ENCODE data around the gene UQCC5. TPM values are rescaled to one million over a fixed set of nuclear protein-coding genes. Genes with fewer than 3 reads are reported as not detected.

The UQCC5 gene
- polyA plus RNA-seq, 1 of the 3 experiments (the other 2 are of a cell fraction), result 124 TPM

- Histone ChIP-seq H3K4me3 (ENCODE audit: low read depth in 2 of 2, low read length in 1 of 2) (no peak overlapping the region), H3K9me2 (no peaks in the 10 kb centered on the region), H3F3A (replicated peaks; ENCODE audit: insufficient read depth) (no peaks in the 10 kb centered on the region), H3K27me3 (ENCODE audit: insufficient read depth) (no peaks in the 10 kb centered on the region), H3K79me2 (ENCODE audit: insufficient read depth) (no peaks in the 10 kb centered on the region), H3K9me3 (no peaks in the 10 kb centered on the region), H3K36me3 (replicated peaks in 1 of 2; ENCODE audit: control insufficient read depth in 1 of 2, insufficient read depth in 2 of 2, low read length in 1 of 2) (peaks cover 4 to 11% of the 10 kb centered on the region in 2 experiments), H2AFZ (ENCODE audit: low read depth) (no peak overlapping the region), H3K4me1 (ENCODE audit: control insufficient read depth in 1 of 2, insufficient read depth in 2 of 2, low read depth in 1 of 2, low read length in 1 of 2) (peaks cover 0 to 16% of the 10 kb centered on the region in 2 experiments; a peak in 1 of 4 replicates), H4K20me1 (ENCODE audit: insufficient read depth) (no peaks in the 10 kb centered on the region), H3K4me2 (no peak overlapping the region), H3K9ac (no peak overlapping the region), H3K27ac (ENCODE audit: low read depth in 2 of 2, low read length in 1 of 2) (no peak overlapping the region)
- TF ChIP-seq JUND (IDR thresholded peaks at IDR 0.05) (no peak), ELF1 (IDR thresholded peaks at IDR 0.05) (no peak), YY1 (IDR thresholded peaks at IDR 0.05; ENCODE audit: low read depth) (no peak), MXI1 (IDR thresholded peaks at IDR 0.05; ENCODE audit: low read depth, low read length) (no peak), MAX (IDR thresholded peaks at IDR 0.05; ENCODE audit: low read depth) (no peak), USF1 (IDR thresholded peaks at IDR 0.05; ENCODE audit: borderline replicate concordance, low read depth) (no peak), EZH2phosphoT487 (IDR thresholded peaks at IDR 0.05; ENCODE audit: borderline replicate concordance, low read depth) (no peak), SIN3A (IDR thresholded peaks at IDR 0.05; ENCODE audit: borderline replicate concordance, low read depth, low read length) (no peak), POLR2AphosphoS5 (IDR thresholded peaks at IDR 0.05; ENCODE audit: low read depth, low read length) (no peak), FOSL2 (IDR thresholded peaks at IDR 0.05; ENCODE audit: borderline replicate concordance, low read depth) (no peak)
- no peak for DNase-seq
- WGBS (ENCODE audit: low lambda C conversion rate), result 87% methylated on average over 13 of the region's 22 CpGs
- CTCF ChIA-PET, result interaction anchor here (0.5 to 1.4 kb wide), 3 partner anchors 61 to 107 kb away, joined by 3 to 4 read pairs (median 3); no protein-coding TSS in a partner anchor
- POLR2A ChIA-PET, result no interaction called here
Observed at GRCh38 chr3:52519445-52520140, 16.8 kb upstream of the UQCC5 start.

GRCh38 chr3:52520141-52520667 is 16.2 kb upstream of the UQCC5 start:
- H3K4me1 ChIP-seq (ENCODE audit: control insufficient read depth in 1 of 2, insufficient read depth in 2 of 2, low read depth in 1 of 2, low read length in 1 of 2), result peaks cover 0 to 16% of the 10 kb centered on the region in 2 experiments; a peak in 1 of 4 replicates
- no peak overlapping the region for H3K4me2 ChIP-seq
- H2AFZ ChIP-seq (ENCODE audit: low read depth), result no peak overlapping the region
- no peaks in the 10 kb centered on the region for H3F3A ChIP-seq (replicated peaks; ENCODE audit: insufficient read depth)
- H3K36me3 ChIP-seq (replicated peaks in 1 of 2; ENCODE audit: control insufficient read depth in 1 of 2, insufficient read depth in 2 of 2, low read length in 1 of 2), result peaks cover 4 to 15% of the 10 kb centered on the region in 2 experiments
- no peak overlapping the region for H3K4me3 ChIP-seq (ENCODE audit: low read depth in 2 of 2, low read length in 1 of 2)
- DNase-seq, result no peak
- 88% methylated on average over 9 of the region's 14 CpGs for WGBS (ENCODE audit: low lambda C conversion rate)
- no peaks in the 10 kb centered on the region for H4K20me1 ChIP-seq (ENCODE audit: insufficient read depth)
- H3K27me3 ChIP-seq (ENCODE audit: insufficient read depth), result no peaks in the 10 kb centered on the region
- ChIA-PET CTCF (no interaction called here), POLR2A (no interaction called here)
- H3K79me2 ChIP-seq (ENCODE audit: insufficient read depth), result no peaks in the 10 kb centered on the region
- no peaks in the 10 kb centered on the region for H3K9me3 ChIP-seq
- H3K27ac ChIP-seq (ENCODE audit: low read depth in 2 of 2, low read length in 1 of 2), result no peak overlapping the region
- no peak for TF ChIP-seq REST (IDR thresholded peaks at IDR 0.05; ENCODE audit: low read depth, low read length)
- no peak for TF ChIP-seq FOXM1 (IDR thresholded peaks at IDR 0.05; ENCODE audit: low read depth)
- TF ChIP-seq NRF1 (IDR thresholded peaks at IDR 0.05; ENCODE audit: low read depth, low read length), result no peak
- TF ChIP-seq GABPA (IDR thresholded peaks at IDR 0.05; ENCODE audit: low read depth), result no peak
- no peak for TF ChIP-seq RCOR1 (IDR thresholded peaks at IDR 0.05; ENCODE audit: low read length)
- no peak for TF ChIP-seq MAX (IDR thresholded peaks at IDR 0.05; ENCODE audit: low read depth)
- TF ChIP-seq FOXJ3 (CRISPR knock-in tag; IDR thresholded peaks at IDR 0.05), result no peak
- no peak for TF ChIP-seq IRF3 (IDR thresholded peaks at IDR 0.05; ENCODE audit: low read depth, low read length)
- no peak for TF ChIP-seq MEF2A (IDR thresholded peaks at IDR 0.05; ENCODE audit: borderline replicate concordance, low read depth)
- no peaks in the 10 kb centered on the region for H3K9me2 ChIP-seq
- no peak overlapping the region for H3K9ac ChIP-seq

All from SK-N-SH (cell line).